PFSK-1 (cell line): ENCODE data around the gene HOXB7.

Experiments used
- FOXP2 ChIP-seq: optimal IDR thresholded peaks from 2 replicates; pipeline ENCODE3; 2011; ENCODE audit warnings: borderline replicate concordance, control low read depth, inconsistent platforms; ENCODE audit not compliant: insufficient read depth; ENCODE audit errors: extremely low read length, extremely low read depth
- POLR2AphosphoS5 ChIP-seq: IDR thresholded peaks from 2 replicates; pipeline ENCODE4 v1.6.1; 2012; ENCODE audit warnings: low read depth, mild to moderate bottlenecking, control low read depth, low read length, moderate library complexity
- REST ChIP-seq, 2 experiments: IDR thresholded peaks; 2 replicates each; pipeline versions ENCODE4 v1.6.1 to v1.8.0; 2011 to 2012; ENCODE audit warnings: low read depth in 2 of 2, low read length in 2 of 2, control low read depth in 1 of 2, inconsistent platforms in 1 of 2, mild to moderate bottlenecking in 1 of 2, moderate library complexity in 1 of 2; ENCODE audit not compliant: insufficient read depth in 1 of 2
- SIN3A ChIP-seq: IDR thresholded peaks from 2 replicates; pipeline ENCODE4 v1.6.1; 2012; ENCODE audit warnings: mild to moderate bottlenecking, low read length, moderate library complexity, borderline replicate concordance; ENCODE audit not compliant: insufficient read depth
- TAF1 ChIP-seq: IDR thresholded peaks from 2 replicates; pipeline ENCODE4 v1.6.1; 2012; ENCODE audit warnings: low read length, control low read depth, borderline replicate concordance; ENCODE audit not compliant: insufficient read depth

Gene HOXB7

GRCh38 chr17:48588074-48588415, 22.8 kb downstream of the HOXB7 start:
- TF ChIP-seq POLR2AphosphoS5 (no peak), REST (IDR thresholded peaks at IDR 0.05; ENCODE audit: insufficient read depth in 1 of 2, low read depth in 2 of 2, low read length in 2 of 2) (no peak), SIN3A (no peak), TAF1 (no peak), FOXP2 (no peak)

- TF ChIP-seq SIN3A (no peak), TAF1 (no peak), POLR2AphosphoS5 (no peak), REST (IDR thresholded peaks at IDR 0.05; ENCODE audit: insufficient read depth in 1 of 2, low read depth in 2 of 2, low read length in 2 of 2) (no peak), FOXP2 (no peak)
Observed at GRCh38 chr17:48587276-48588073, 23.3 kb downstream of the HOXB7 start.

- TF ChIP-seq TAF1 (no peak), REST (IDR thresholded peaks at IDR 0.05; ENCODE audit: insufficient read depth in 1 of 2, low read depth in 2 of 2, low read length in 2 of 2) (no peak), POLR2AphosphoS5 (no peak), SIN3A (no peak), FOXP2 (no peak)
Observed at GRCh38 chr17:48586355-48587258, 24.2 kb downstream of the HOXB7 start.

- TF ChIP-seq SIN3A (no peak), POLR2AphosphoS5 (no peak), REST (IDR thresholded peaks at IDR 0.05; ENCODE audit: insufficient read depth in 1 of 2, low read depth in 2 of 2, low read length in 2 of 2) (no peak), FOXP2 (no peak), TAF1 (no peak)
Observed at GRCh38 chr17:48584223-48584741, 26.5 kb downstream of the HOXB7 start.
